IPS-18c (cell line): ENCODE results near the gene TMED10.

Experiments
- H3K4me3 ChIP-seq: 2 replicates; pipeline ENCODE4 v1.7.0; 2013; ENCODE audit warnings: low read depth, mild to moderate bottlenecking, low read length, moderate library complexity; ENCODE audit not compliant: insufficient read depth
- H3K9me3 ChIP-seq: one replicate; pipeline ENCODE4 v1.6.1; 2013; ENCODE audit warnings: mild to moderate bottlenecking, low read length, moderate library complexity; ENCODE audit not compliant: control insufficient read depth, insufficient read depth

Gene TMED10

DNA sequence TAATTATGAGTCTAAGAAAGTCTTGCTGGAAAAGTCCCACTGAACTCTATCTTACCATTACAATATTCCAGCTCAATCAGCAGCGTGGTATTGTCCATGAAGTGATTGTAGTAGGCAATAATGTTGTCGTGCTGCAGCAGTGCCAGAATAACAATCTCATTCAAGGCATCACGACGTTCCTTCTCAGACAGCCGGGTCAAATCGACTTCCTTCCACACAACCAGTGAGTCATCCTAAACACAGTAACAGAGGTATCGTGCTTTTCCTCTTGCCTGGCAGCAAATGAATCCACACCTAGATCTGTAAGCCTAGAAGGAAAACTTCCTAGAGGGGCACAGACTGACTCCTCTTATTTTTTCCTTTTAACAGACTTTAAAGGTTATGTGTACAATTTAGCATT lies 52.4 kb downstream of the TMED10 start:
- H3K4me3 ChIP-seq = no peak overlapping the region
- no peaks in the 10 kb centered on the region for H3K9me3 ChIP-seq

DNA sequence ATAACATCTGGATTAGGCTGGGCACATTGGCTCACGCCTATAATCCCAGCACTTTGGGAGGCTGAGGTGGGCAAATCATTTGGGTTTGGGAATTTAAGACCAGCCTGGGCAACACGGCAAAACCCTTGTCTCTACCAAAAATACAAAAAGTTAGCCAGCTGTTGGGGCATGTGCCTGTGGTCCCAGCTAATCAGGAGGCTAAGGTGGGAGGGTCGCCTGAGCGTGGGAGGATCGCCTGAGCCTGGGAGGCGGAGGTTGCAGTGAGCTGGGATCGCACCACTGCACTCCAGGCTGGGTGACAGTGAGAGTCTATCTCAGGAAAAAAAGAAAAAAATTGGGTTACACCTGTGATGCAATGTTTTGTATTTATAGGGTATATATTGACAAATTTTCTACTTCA lies 54.9 kb downstream of the TMED10 start:
- Histone ChIP-seq H3K4me3 (no peak overlapping the region), H3K9me3 (no peaks in the 10 kb centered on the region)

DNA sequence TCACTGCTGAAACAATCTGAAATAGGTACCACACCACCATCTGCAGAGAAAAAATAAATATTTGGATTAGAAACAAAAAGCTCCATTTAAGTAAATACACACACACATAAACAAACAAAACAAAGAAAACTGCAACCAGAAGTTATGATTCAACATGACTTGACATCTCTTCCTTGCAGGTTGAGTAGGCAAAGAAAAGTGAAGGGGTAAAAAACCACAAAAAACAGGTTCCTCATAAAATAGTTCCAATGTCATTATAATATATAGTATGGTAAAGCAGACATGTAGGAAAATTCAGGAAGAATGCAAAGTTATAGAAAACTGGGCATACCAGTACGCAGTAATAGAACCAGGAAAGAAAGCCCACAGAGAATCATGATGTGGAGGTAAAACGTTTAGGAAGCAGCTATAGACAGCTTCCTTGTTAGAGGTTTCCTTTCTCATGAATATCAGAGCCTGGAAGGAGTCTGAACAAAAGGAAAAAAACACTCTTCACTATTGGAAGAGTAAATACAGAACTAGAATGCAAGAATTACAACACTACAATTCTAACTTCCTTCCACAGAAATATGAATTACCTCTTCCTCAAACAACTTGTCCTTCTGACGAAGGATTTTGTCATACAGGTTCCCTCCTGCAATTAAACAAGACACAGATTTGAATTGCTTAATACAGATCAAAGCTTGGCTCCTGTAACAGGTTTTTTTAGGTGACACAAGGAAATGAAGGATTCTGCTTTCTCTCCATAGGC lies 55.7 kb downstream of the TMED10 start:
- Histone ChIP-seq H3K4me3 (no peak overlapping the region), H3K9me3 (no peaks in the 10 kb centered on the region)

DNA sequence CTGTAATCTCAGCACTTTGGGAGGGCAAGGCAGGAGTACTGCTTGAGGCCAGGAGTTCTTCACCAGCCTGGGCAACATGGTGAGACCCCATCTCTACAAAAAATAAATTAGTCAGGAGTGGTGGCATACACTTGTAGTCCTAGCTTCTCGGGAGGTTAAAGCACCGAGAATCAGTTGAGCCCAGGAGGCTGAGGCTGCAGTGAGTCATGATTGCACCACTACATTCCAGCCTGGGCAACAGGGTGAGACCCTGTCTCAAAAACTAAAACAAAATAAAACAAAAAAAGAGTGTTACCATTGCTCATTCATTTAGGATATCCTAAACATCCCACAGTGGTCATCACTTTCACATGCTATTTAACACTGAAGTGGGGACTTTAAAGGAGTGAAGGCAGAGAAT lies 57.4 kb downstream of the TMED10 start:
- no peak overlapping the region for H3K4me3 ChIP-seq

DNA sequence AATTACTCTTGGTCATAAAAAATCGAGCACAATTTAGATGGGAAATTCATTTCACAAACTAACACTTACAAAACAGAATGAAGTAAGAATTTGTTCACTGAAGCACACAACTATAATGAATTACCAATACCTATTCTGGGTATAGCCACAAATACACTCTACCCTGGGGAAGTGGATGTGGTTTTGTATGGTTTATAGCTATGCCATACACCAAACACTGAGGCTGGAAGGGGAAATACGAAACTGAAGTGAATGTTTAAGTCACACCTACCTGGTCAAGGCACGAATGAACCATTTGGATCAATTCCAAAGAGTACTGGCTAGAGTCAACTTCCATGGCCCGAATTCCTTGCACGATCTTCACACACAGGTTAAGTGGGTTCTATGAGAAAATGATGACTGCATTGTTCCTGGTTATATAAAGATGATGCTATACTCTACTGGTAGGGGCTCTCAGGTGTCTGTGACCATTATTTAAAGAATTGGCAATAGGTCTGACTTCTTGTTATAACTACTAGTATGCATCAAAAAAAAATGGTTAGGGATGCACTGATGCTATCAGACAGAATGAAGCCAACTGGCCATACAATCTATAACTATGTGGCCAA lies 62.4 kb downstream of the TMED10 start:
- H3K4me3 ChIP-seq = no peak overlapping the region
- no peaks in the 10 kb centered on the region for H3K9me3 ChIP-seq

More for the DNA sequence above, 57.4 kb downstream of the TMED10 start:
- H3K9me3 ChIP-seq = no peaks in the 10 kb centered on the region

DNA sequence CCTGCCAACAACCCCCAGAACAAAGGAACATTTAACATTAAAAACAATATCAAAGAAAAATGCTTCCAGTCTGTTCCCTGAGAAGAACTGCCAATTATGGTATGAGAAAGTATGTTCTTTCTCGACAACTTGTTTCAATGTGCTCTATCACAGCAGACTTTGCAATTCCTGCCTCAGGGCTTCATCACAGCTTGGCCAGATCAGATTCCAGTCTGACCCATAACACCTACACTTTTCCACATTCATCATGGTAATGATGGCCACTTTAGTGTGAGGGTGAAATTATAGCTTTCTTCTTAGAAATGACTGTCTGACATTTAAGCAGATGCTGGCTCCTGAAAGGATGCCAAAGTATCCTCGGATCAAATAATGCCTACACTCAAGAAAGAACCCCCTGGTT lies 66.5 kb downstream of the TMED10 start:
- H3K4me3 ChIP-seq = no peak overlapping the region
- no peaks in the 10 kb centered on the region for H3K9me3 ChIP-seq

DNA sequence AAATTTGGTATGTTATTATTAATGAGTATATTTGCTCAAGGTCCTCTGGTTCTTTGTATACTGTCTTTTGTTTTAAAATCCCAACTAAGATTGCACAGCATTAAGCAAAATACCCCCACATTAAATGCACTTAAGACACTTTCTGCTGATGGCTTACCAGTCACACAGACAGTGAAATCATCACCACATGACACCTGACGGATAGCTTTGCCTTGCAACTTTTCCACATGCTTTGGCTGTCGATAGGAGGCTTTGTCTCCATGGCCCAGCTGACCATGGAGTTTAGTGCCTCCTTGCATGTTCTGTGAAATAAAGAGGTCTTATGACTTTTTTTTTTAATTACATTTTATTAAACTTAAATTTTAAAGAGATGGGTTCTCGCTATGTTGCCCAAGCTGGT lies 69.2 kb downstream of the TMED10 start:
- Histone ChIP-seq H3K9me3 (no peaks in the 10 kb centered on the region), H3K4me3 (no peak overlapping the region)

DNA sequence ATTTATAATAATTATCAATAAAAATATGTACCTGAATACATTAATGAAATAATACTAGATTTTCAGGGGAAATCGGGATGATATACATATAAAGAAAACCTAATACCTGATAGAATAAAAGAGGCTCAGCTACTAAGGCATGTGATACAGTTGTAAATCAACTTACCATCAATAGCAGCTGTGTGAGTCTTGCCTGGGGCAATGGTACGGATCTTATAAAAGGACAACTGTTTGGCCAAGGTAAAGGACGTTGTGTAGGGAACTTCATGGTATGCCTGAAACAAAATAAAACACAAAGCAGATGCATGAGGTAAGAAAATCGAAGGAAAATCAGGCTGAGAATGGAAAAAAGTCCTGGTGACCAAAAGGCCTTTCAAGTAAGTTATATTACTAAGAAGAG lies 74.9 kb downstream of the TMED10 start:
- no peak overlapping the region for H3K4me3 ChIP-seq
- no peaks in the 10 kb centered on the region for H3K9me3 ChIP-seq

DNA sequence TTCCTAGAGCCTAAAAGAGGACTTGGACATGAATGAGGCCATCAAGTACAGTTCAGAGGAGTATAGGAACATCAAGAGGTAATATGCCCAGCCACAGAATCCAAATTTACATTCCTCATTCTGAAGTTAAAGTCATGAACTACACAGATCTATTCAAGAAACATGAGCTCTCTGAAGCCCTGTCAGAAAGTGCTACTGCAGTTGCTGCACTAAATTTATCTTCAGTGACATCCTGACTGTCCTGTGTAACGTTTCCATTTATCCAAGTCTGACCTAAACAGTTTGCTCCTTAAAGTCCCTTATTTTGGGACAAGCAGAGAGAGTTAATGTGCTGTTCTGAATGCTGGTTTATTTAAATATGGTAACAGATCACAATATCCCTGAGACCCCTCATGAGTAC lies 77.7 kb downstream of the TMED10 start:
- no peaks in the 10 kb centered on the region for H3K9me3 ChIP-seq
- no peak overlapping the region for H3K4me3 ChIP-seq

DNA sequence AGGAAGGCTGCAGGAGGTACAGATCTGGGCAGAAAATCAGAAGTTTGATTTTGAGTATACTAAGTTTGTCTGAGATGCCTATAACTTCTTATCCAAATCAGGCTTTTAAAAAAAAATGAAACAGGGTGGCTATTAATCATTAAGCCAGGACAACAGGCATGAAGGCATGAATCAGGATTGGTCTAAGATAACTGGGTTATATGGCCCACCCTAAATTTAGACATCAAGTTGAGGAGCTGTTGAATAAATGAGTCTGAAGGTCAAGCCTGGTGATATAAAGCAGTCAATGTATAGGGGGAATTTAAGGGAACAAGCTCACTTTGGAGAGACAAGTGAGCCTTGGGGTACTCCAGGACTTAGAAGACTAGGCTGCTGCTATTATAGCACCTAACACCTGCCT lies 78.2 kb downstream of the TMED10 start:
- Histone ChIP-seq H3K4me3 (no peak overlapping the region), H3K9me3 (no peaks in the 10 kb centered on the region)

DNA sequence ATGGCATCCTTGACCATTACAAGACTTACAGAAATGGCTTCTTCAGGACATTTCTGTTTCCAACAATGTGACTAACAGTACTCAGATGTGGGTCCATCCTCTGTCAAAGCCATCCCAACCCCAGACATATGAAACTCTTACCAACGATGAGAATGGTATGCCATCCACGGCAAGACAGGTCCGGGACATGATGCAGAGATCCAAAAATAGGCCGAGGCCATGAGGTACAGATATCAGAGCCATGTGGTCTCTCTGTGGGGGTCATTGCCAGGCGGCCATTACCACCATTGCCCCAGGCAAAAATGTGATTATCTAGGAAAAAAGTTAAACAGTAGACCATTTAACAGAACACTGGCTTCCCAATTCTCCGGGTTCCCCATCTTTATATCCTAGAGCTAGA lies 79.5 kb downstream of the TMED10 start:
- Histone ChIP-seq H3K4me3 (no peak overlapping the region), H3K9me3 (no peaks in the 10 kb centered on the region)

DNA sequence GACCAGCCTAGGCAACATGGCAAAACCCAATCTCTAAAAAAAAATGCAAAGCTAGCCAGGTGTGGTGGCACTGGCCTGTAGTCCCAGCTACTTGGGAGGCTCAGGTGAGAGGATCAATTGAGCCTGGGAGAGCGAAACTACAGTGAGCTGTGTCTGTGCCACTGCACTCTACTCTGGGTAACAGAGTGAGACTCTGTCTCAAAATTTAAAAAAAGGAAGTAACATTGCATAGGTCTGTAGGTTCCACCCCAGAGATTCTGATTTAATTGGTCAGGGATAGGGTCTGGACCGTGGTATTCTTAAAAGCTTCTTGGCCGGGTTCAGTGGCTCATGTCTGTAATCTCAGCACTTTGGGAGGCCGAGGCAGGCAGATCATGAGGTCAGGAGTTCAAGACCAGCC lies 80.7 kb downstream of the TMED10 start:
- Histone ChIP-seq H3K4me3 (no peak overlapping the region), H3K9me3 (no peaks in the 10 kb centered on the region)

DNA sequence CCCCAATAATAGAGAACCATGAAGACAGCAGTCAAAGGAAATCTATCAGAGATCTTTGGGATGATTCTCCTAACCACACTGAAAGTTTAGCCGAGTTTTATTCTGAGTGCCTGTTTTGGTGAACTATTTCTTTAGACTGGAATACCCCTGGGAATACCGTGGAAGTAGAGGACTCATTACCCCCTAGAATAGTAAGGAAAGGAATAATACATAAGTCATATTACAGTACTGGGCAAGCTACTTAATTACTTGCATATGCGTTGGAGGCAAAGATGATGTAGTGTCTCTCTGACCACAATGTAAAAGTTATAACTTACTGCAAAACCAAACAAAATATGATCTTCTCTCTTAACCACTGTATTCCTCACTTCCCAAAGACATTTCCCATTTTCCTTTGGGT lies 81.5 kb downstream of the TMED10 start:
- H3K9me3 ChIP-seq = no peaks in the 10 kb centered on the region
- H3K4me3 ChIP-seq = no peak overlapping the region

DNA sequence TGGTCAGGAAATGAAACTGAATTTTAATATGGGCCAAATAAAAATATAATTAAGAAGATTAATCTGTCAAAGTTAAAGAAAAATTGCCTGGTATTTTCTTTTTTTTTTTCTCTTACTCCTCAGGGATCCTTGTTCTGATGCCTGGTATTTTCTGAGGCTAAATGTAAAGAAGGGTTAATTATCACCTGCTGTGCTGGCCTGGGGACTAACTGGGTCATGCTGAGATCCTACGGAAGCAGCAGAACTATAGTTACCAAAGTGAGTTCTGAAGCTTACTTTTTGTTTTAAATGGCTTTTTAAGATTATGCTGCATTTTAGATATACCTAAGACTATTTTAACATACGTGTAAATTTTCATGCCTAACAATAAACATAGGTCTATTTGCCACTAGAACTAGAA lies 83.7 kb downstream of the TMED10 start:
- no peaks in the 10 kb centered on the region for H3K9me3 ChIP-seq

DNA sequence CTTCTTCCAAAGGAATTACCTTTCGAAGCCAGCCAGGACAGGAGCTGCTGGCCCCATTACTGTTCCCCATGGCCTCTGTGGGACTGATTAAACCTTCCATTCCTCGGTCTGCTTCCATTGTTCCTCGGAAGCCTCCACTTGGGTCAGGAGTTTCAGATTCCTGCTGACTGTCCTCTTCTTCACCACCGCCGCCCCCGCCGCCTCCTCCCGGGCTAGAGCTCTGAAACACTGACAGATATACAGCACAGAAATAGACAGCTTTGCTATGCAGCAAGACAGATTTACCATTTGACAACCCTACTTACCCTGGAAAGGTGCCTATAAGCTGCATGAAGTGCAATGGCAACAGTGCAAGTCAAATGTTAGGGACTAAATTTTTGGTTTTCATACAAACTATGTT lies 85.2 kb downstream of the TMED10 start:
- no peaks in the 10 kb centered on the region for H3K9me3 ChIP-seq
- no peak overlapping the region for H3K4me3 ChIP-seq

More for the DNA sequence above, 83.7 kb downstream of the TMED10 start:
- H3K4me3 ChIP-seq = no peak overlapping the region

DNA sequence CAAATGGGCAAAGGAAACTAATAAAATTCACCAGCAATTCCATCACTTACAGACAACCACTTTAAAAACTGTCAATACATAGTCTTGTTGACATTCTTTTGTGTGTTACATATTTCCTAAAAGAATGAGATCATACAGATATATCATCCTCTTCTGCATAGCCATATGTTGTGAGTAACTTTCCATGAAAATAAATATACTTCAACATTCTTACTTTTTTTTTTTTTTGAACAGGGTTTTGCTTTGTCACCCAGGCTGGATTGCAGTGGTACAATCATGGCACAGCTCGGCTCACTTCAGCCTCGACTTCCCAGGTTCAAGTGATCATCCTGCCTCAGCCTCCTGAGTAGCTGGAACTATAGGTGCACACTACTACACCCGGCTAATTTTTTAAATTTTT lies 86.1 kb downstream of the TMED10 start:
- H3K4me3 ChIP-seq = no peak overlapping the region
- H3K9me3 ChIP-seq = no peaks in the 10 kb centered on the region

DNA sequence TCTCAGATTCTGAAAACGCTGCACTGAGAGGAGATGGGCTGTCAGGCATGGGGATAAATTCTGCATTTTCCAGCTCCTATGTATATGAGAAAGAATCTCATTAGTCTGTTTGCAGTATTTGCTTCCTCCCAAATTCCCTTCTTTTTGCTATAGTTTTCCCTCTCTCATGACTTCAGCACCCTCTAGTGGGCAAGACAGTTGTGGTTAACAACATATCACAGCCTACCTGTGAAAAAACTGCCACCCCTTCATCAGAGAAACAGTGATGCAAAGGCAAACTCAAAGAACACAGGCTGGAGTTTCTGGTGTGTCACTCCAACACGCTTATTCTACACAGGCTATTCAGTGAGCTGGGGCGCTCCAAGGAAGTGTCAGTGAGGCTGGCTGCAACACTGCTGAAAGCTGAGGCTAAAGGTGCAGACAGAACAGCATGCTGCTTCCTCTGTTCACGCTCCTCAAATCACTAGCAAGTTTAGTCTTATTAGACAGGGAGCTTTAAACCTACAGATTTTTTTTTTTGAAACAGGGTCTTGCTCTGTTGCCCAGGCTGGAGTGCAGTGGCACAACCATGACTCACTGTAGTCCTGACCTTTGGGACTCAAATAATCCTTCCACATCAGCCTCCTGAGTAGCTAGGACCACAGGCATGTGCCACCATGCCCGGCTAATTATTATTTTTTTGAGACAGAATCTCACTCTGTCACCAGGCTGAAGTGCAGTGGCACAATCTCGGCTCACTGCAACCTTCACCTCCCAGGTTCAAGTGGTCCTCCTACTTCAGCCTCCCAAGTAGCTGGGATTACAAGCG lies 87.6 kb downstream of the TMED10 start:
- H3K4me3 ChIP-seq = no peak overlapping the region
- H3K9me3 ChIP-seq = no peaks in the 10 kb centered on the region

DNA sequence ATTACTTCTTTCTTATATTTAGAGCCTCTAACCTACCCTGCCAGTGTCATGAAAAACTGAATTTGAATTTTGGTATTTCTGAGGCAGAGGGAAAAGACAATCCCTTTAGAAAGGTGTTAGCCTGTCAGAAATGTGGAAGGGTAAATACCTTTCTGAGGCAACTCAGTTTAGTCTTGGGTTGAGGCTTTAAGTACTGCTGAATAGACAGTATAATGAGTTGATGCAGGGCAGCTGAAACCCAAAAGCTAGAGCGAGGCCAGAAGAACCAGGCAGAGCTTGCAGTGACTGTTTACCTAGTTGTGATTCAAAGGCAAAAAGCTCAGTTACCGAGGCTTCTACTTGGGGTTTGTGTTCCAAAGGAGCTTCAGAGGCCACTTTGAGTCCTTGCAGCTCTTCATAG lies 88.3 kb downstream of the TMED10 start:
- Histone ChIP-seq H3K9me3 (no peaks in the 10 kb centered on the region), H3K4me3 (no peak overlapping the region)
